Epidermal melanocyte (primary cell): ENCODE data around the gene EDC4.
"Not testable (repeated sequence)": the region's sequence is repeated elsewhere in the genome, so short reads cannot be mapped to it uniquely, and the experiment has no call there.

Experiments
- DNase-seq: peaks from one replicate; pipeline ENCODE4 v3.0.0; 2011; ENCODE audit warnings: low spot score; ENCODE audit not compliant: insufficient read length

Gene EDC4

DNA sequence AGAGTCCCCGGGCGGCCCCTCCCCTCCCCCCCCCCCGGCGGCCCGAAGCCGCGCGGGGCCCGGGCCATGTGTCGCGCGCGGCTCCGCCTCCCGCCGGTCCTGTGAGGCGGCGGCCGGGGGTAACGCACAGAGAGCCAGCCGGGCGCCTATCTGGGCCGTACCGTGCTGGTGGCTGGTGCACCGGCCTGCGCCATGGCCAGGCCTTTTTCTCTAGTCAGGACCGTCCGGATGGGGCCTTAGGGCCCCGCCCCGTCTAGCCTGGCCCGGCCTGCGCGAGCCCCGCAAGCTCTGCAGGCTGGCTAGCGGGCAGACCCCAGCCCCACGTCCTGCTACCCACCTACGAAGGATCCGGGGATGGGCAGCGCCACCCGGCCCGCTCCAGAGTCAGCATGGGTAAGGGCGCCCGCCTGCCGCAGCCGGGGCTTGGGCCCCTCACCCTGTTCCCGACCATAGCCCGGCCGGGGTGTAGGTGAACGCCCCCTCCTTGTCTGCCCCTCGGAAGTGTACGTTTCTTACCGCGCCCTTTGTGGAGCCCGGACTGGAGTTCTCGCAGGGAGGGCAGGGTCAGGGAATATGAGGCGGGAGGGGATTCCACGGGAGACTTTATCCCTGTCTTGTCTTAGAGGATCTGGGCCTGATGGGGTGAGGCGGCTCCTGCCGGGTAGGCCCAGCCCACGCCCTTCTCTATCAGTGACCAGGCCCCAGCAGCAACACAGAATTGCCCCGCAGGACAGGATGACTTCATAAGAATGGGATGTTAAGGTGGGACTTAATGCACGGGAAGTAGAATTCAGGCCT, 25.6 kb upstream of the EDC4 start, which contains the start of gene CENPT:
CENPT (minus strand) TSS at position 630 of the 798 bp plus-strand sequence. CDS start 13,834 bp downstream, outside the sequence.
- DNase-seq: no peak

DNA sequence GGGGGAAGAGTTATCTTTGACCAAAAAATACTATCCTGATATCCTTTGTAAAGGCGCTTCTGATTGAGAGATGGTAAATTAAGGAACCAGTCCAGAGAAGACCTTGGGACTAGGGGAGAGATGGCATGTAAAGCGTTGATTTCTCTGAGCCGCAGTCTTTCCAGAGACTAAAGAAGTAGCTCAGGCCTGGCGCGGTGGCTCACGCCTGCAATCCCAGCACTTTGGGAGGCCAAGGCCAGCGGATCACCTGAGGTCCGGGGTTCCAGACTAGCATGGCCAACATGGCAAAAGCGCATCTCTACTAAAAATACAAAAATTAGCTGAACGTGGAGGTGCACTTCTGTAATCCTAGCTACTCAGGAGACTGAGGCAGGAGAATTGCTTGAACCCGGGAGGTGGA, 24.7 kb upstream of the EDC4 start:
- DNase-seq: no peak

DNA sequence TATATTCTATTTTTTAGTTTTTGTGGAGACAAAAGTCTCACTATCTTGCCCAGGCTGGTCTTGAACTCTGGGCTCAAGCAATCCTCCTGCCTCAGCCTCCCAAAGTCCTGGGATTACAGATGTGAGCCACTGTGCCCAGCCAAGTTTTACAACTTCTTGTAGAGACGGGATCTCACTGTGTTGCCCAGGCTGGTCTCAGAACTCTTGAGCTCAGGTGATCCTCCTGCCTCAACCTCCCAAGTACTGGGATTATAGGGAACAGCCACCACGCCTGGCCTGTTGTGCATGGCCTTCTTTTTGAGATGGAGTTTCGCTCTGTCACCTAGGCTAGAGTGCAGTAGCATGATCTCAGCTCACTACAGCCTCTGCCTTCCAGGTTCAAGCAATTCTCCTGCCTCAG, 19.2 kb upstream of the EDC4 start:
- no peak for DNase-seq

DNA sequence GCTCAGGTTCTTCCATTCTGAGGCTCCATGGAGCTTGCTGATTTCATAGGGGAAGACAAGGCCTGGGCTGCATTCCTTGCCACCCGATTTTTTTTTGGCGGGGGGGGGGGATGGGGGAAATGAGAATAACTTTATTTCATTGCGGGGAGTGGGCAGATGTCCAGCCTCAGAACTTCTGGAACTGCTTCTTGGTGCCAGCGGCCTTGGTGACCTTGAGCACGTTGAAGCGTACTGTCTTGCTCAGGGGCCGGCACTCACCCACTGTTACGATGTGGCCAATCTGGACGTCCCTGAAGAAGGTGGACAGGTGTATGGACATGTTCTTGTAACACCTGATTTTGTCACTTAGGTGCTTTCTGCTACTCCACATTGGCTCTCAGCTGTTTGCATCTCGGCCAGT, 17.1 kb upstream of the EDC4 start:
- DNase-seq: no peak

DNA sequence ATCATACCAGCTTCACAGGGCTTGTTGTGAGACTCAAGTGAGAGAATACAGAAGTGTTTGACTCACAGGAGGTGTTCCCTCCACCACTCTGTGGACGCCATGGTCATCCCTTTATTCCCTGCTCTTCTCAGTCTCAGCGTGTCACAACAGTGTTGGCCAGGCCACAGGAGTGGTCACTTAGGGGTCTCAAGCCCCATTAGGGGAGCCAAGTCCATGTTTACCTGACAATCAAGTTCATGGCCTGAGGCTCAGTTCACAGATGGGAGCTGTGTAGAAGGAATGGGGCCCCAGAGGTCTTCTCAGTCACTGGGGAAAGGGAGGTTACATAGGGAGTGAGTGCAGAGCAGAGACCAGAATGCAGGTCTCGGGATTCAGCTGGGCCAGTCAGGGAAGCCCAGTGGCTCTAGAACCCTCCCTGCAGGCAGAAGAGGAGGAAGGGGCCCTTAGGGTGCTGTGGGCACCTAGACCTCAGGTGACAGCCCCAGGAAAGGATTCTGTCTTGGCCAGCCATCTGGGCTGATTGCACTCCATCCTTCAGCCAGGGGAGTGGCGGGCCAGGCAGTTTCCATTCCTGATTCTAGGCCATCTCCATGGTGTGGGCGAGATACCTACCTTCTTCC, 15.8 kb upstream of the EDC4 start:
- DNase-seq: no peak

DNA sequence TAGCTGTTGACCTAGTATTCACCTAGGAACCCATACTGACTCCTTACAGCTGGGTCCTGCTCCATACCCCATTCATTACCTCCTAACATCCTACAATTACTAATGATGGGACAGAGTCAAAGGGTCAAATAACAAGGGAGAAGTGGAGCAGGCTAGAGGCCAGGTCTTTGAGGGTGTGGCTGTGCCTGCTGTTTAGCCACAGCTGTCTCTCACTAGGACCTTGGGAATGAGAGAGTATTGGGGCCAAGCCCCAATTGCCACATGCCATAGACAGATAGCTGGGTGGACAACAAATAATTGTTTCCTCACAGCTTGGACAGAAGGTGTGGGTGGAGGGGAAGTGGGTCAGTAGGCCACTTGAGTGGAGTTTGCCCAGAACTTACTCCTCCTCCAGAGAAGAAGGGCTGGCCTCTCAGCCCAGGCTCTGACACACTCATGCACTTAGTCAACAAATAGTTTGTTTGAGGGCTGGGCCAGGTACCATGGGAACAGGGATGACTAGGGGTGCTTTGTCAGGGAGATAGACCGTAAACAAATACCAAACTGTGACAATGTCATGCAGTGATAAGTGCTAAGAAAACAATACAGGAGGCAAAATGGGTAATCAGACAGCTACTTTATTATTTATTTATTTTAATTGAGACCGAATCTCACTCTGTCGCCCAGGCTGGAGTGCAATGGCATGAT, 15.2 kb upstream of the EDC4 start:
- peak; percentile 69 for DNase-seq

DNA sequence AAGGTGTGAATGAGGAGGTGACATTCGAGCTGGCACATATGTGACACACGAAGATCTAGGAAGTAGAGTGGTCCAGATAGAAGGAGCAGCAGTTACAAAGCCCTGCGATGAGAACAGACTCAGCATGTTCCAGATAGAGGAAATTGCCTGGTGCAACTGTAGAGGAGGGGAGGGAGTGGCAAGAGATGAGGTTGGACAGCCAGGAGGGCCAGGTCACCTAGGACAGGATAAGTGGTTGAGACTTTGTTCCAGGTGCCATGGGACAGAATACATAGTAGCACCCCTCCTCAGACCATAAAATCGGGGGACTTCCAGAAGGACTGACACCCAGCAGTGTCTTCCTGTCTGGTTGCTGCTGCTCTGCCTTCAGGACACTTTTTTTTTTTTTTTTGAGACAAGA, 14.4 kb upstream of the EDC4 start:
- DNase-seq: no peak

DNA sequence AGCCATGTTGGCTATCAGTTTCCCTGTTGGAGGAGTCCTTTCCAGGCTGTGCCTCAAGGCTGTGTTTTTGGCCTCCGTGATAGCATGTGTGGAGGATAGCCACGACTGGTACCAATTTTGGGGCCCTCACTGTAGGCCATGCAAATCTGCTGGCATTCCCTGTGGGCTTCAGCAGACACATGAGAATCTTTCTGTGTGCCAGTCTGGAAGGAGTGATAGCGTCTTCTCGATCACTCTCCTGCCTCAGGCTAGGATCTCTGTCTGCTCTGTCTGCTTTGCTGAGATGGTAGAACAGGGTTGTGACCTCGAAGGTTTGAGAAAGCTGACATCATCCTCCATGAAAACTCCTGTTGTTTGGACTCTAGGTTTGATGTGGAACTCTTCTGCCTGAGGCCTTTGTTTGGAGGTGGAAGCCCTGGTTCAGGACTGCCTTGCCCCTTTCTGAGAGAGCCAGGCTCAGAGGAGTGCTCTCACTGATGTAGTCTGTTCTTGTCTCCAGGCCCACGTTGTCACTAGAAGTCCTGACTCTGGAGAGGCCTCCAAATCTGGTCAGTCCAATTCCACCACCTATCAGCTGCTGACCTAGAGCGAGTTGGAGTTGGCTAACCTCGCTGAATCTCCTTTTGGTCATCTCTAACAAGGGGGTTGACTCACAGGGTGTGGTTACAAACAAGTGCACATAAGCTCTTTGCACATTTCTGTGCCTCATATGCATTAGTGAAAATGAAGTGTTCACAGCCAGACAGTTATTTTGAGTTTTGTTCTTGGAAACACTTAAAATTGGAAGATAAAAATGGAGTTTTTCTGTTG, 12.1 kb upstream of the EDC4 start:
- DNase-seq: no peak

DNA sequence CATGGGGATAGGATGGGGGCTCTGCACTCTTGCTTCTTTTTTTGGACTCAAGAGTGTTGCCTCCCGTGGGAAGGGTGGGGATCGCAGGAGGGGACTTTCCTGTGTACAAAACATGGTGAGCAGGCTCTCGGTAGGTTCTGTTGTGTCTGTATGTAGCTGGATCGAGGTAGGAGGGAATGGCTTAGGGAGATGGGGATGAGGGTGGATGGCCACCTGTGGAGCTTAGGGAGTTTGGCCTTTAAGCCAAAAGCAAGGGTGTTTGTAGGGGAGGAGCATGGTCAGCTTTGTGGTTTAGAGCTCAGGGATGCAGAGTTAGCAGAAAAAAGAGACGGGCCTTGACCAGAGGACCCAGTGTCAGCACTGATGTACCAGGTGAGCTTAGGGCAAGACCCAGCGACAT, 11.0 kb upstream of the EDC4 start:
- no peak for DNase-seq

DNA sequence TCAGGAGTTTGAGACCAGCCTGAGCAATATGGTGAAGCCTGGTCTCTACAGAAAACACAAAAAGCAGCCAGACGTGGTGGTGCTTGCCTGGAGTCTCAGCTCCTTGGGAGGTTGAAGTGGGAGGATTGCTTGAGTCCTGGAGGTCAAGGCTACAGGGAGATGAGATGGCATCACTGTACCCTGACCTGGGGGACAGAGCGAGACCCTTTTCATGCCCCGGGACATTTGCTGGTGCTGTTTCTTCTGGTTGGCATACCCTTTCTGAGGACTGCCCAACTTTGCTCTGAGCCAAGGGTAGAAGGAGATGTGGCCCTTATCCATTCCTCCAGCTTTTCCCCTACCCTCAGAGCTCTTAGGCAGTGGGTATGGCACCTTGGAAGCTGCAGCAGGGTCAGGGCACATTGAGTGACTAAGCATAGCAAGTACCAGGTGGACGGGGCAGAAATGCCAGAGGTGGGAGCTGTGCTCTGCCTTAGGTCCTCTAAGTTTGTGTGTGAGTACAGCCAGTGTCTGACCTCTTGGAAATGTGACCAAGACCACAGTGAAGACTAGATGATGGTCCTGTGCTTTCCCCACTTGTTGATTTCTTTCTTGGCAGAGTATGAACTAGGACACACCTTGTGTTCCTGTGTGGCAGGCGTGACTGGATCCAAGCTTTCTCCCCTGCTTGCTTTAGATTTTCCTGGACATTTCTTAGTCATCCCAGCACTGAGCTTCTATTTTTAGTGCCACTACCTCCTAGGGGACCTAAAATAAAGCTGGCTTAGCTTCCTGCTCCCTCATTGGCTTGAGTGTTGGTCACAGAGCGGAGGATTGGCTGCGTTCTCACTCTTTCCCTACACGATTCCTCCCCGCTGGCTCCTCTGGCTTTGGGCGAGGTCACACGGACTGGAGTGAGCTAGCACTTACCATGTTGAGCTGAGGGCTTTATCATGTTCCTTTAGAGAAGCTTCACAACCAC, 9.9 kb upstream of the EDC4 start:
- no peak for DNase-seq

DNA sequence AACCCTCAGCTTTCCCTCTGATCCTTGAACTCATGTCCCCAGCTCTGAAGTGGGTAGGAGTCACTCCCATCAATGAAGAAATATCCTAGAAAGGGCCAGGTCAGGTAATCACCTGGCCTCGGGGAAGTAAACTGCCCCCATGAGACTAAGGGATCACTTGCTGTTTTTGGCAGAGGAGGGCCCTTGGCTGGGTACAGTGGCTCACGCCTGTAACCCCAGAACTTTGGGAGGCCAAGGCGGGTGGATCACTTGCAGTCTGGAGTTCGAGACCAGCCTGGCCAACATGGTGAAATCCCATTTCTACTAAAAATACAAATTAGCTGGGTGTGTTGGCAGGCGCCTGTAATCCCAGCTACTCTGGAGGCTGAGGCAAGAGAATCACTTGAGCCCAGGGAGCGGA, 8.8 kb upstream of the EDC4 start:
- not testable (repeated sequence) for DNase-seq

DNA sequence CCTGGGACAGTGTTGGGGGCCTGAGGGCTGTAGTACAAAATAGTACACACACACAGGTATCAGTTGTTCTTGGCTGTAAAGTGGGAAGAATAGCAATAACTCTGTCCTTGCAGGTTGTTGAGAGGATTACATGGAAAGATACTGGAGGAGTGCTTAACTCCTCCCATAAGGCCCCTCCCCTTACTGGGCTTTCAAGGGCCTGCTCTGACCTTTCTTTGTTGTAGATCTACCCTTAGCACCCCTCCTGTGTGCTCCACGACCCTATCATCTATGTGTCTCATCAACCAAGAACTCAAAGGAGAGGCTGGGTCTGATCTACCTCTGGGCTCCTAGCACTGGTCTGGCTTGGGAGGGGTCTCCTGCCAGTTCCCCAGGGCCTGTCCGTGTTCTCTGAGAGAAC, 8.3 kb upstream of the EDC4 start:
- no peak for DNase-seq

DNA sequence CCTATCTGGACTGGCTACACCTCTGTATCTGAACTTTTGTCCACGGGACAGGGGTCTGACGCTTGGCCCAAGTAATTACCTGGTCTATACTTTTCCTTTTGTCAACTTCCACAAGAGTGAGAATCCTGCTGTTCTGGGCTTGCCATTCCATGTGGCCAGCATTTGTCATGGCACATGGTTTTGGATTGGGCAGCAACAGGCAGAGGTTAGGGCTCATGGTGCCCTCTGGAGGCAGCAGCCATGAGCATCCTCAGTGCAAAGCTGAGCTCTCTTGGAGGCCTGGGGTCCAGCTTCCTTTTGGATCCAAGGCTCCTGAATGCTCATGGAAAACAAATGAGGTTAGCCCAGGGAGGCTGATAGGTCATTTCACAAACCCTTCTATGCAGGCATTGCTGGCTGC, 7.5 kb upstream of the EDC4 start:
- DNase-seq: no peak

DNA sequence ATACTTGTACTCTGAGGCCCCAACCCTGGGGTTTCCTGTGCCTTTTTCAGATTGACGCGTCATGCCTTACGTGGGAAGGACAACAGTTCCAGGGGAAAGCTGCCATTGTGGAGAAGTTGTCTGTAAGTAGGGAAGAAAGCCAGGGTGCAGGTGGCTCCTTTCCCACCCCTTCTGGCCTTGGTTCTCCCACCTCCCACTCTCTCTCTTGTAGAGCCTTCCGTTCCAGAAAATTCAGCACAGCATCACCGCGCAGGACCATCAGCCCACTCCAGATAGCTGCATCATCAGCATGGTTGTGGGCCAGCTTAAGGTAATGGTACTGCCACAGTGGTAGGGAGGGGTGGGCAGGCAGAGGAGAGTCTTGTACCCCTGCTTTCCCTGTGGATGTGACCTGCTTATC, 4.6 kb upstream of the EDC4 start:
- no peak for DNase-seq

DNA sequence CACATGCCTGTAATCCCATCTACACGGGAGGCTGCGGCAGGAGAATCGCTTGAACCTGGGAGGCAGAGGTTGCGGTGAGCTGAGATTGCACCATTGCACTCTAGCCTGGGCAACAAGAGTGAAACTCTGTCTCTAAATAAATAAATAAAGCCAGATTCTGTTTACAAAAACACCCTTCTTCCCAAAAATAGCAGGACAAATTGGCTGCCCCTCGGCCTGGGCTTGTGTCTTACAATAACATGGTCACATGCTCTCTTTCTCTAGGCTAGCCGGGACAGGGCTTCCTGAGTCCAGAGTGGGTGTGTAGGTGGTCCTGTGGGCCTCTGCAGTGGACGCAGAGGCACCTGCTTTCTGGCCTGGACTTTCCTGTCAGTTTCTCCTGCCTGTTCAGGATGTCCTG, 3.2 kb upstream of the EDC4 start:
- no peak for DNase-seq

DNA sequence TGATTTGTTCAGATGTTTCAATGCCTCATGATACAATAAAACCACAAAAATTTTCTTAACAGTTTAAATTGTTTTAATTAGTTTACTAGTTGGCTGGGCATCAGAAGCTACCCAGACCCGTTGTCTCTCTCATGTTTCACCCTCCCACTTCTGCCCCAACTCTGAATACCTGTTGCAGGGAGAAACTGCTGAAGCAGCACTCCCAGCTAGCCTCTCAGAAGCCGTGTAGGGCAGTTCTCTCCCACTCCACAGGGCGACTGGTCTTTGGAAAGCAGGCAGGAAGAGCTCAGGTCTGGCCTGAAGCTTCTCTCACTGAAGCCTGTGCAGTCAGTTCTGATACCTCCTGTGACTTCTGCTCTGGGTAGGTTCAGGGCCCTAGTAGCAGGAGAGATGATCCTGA, 1.6 kb upstream of the EDC4 start:
- no peak for DNase-seq

DNA sequence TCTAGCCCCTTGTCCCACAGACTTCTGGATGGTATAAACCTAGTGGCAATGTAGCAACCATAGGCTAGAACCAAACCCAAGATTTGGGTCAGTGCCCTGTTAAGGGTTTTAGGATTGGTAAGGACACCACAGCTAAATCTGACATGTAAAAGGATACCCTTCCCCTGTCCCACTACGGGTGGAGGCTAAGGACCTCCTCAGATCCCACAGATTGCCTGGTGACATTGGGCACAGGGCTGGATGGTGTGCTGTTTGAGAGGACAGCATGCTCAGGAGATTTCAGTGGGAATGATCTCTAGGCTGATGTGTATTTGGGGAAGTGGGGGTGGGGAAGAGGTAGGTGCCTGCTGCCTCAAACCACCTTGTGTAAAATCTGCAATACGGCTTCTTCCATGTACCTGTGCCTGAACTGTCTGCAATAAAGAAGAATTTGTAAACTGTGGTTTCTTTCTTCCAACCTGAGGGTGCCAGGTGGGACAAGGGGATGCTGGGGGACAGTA, 671 bp upstream of the EDC4 start:
- DNase-seq: no peak

DNA sequence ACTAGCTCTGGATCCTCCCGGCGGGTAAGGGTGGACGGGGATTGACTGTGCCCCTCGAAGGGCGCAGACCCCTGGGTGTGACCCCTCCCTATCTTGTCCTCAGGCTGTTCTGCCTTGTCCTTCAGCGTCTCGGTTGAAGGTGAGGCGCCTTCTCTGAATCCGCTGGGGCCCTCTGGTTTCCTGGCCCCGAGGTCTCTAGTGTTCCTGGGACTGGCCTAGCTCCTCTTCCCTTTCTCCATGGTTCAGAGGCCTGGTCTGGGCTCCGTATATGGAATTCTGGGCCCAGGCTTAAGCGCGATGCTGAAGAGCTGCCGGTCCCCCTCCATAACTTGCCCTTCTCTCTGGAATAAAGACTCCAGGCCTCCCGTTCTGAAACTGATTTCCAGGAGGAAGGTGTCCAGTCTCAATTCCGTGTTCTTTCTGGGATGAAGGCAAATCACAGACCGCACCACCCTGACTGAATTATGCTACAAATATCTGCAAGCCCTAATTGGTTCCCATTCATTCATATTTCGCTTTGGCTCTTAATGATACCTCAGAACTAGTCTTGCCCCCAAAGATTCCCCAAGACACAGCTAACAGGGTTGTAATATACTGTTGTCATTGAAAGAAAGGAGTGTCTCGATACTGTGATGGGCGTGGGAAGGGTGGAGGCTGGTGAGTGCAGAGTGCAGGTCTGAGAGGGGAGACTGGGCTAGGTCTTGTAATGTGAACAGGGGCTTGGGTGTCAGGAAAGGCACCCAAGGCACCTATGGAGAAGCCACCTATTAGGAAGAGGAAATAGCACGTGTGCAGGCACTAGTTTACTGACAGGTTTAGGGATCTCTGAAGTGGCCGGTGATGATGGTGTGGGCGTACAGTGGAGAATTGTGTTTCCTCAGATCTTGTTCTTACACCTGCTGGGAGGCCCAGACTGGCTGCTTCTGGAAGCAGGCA, 851 bp downstream of the EDC4 start:
- DNase-seq: no peak

DNA sequence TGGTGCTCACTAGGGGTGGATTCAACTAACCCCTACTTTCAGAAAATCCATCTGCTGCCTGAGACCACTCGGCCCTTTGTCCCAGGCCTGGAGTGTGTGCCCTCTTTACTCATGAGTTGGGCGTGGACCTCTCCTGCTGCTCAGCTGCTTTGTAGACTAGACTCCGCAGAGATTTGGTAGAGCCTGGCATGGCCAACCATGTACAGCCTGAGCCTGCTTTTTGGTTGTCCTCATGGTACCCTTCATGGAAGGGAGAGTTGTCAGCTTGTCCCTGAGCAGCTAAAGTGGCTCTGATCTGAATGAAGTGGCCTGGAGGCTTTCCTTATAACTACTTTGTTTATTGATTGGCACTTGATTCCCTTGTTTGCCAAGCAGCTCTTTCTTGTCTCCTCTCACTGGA, 1.5 kb downstream of the EDC4 start:
- no peak for DNase-seq
